ENCODE results near the gene SSH2.

DNA sequence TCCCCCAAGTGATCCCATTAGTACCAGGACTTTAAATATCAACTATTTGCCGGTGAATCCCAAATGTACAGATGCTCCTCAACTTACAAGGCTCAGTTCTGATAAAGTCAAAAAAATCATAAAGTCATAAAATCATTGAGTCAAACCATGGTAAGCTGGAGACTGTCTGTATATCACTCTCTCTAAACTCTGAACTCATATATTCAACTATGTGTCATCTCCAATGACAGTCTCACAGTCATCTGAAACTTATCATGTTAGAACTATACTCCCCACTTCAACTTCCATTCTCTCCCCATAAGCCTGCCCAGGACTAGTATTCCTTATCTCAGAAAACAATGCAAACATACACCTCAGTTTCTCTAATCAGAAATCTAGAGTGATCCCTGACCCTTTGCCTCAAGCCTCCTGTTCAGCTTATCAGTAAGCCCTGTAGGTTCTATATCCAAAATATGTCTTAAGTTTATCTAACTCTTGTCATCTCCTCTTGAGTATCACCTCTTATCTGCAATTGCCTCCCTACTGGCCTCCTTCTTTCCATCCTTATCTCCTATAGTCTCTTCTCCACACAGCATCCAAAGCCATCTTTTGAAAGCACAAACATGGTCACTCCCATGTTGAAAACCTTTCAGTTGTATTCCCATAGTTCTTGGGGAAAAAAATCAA, 55.0 kb downstream of the SSH2 start:
- TF ChIP-seq, protein P1, sequence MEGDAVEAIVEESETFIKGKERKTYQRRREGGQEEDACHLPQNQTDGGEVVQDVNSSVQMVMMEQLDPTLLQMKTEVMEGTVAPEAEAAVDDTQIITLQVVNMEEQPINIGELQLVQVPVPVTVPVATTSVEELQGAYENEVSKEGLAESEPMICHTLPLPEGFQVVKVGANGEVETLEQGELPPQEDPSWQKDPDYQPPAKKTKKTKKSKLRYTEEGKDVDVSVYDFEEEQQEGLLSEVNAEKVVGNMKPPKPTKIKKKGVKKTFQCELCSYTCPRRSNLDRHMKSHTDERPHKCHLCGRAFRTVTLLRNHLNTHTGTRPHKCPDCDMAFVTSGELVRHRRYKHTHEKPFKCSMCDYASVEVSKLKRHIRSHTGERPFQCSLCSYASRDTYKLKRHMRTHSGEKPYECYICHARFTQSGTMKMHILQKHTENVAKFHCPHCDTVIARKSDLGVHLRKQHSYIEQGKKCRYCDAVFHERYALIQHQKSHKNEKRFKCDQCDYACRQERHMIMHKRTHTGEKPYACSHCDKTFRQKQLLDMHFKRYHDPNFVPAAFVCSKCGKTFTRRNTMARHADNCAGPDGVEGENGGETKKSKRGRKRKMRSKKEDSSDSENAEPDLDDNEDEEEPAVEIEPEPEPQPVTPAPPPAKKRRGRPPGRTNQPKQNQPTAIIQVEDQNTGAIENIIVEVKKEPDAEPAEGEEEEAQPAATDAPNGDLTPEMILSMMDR (IDR thresholded peaks at IDR 0.05 in 4 of 5, conservative IDR thresholded peaks at IDR 0.05 in 1 of 5) = no peak
- no peak for TF ChIP-seq POLR2A (IDR thresholded peaks at IDR 0.05)
